ENCODE measurements around the gene EFHD1. TPM values are rescaled to one million over a fixed set of nuclear protein-coding genes. Genes with fewer than 3 reads are reported as not detected.

Gene EFHD1
- total RNA-seq, 1 experiment from 2014 or later: not detected

DNA sequence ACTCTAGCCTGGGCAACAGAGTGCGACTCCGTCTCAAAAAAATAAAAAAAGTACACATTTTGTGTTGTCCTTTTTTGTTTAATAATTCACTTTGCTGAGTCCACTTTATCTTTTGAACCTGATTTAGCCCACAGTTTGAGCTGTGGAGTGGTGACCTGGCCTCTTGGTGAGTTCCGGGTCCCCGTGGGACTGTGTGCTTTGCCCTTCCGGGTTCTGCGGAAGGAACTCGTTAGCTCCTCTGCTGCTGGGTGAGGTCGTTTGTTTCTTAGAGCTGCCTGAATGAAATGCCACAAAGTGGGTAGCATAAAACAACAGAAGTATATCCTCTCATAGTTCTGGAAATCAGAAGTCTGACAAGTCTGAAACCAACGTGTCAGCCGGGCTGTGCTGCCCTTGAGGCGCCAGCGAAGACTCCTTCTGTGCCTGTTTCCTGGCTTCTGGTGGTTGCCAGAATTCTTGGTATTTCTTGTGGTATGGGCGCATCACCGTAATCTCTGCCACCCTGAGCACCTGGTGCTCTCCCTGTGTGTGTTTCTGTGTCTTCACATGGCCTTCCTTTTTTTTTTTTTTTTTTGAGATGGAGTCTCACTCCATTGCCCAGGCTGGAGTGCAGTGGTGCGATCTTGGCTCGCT lies 3.5 kb downstream of the EFHD1 start:
- Mint-ChIP-seq H3K4me3 (ENCODE audit: unreplicated experiment) (no peak overlapping the region), H3K36me3 (ENCODE audit: insufficient read depth, unreplicated experiment) (no peaks in the 10 kb centered on the region), H3K27me3 (ENCODE audit: insufficient read depth, unreplicated experiment) (peaks cover 21% of the 10 kb centered on the region), H3K4me1 (ENCODE audit: insufficient read depth, unreplicated experiment) (peaks cover 5% of the 10 kb centered on the region), H3K9me3 (ENCODE audit: unreplicated experiment) (no peaks in the 10 kb centered on the region), H3K27ac (ENCODE audit: low read depth, unreplicated experiment) (no peak overlapping the region)
- POLR2A ChIA-PET: no interaction called here
- CTCF ChIA-PET: interaction anchor here (0.7 kb wide), 1 partner anchor 24 kb away, joined by 3 read pairs; no protein-coding TSS in a partner anchor
- intact Hi-C loops (cut with micrococcal nuclease): no loop called here
- no TSS peak for BruUV-seq (replicated peaks)
- TF ChIP-seq, protein P1, sequence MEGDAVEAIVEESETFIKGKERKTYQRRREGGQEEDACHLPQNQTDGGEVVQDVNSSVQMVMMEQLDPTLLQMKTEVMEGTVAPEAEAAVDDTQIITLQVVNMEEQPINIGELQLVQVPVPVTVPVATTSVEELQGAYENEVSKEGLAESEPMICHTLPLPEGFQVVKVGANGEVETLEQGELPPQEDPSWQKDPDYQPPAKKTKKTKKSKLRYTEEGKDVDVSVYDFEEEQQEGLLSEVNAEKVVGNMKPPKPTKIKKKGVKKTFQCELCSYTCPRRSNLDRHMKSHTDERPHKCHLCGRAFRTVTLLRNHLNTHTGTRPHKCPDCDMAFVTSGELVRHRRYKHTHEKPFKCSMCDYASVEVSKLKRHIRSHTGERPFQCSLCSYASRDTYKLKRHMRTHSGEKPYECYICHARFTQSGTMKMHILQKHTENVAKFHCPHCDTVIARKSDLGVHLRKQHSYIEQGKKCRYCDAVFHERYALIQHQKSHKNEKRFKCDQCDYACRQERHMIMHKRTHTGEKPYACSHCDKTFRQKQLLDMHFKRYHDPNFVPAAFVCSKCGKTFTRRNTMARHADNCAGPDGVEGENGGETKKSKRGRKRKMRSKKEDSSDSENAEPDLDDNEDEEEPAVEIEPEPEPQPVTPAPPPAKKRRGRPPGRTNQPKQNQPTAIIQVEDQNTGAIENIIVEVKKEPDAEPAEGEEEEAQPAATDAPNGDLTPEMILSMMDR (IDR thresholded peaks at IDR 0.05; ENCODE audit: unreplicated experiment): no peak
- DNase-seq (ENCODE audit: unreplicated experiment): no peak

- BruUV-seq (replicated peaks): no TSS peak
- no peaks in the 10 kb centered on the region for H3K4me1 Mint-ChIP-seq (ENCODE audit: insufficient read depth, unreplicated experiment)
- POLR2A ChIA-PET: no interaction called here
- H3K27ac Mint-ChIP-seq (ENCODE audit: low read depth, unreplicated experiment): no peak overlapping the region
- intact Hi-C loops (cut with micrococcal nuclease): no loop called here
- DNase-seq (ENCODE audit: unreplicated experiment): no peak
- TF ChIP-seq, protein P1 (IDR thresholded peaks at IDR 0.05; ENCODE audit: unreplicated experiment): no peak
- H3K4me3 Mint-ChIP-seq (ENCODE audit: unreplicated experiment): no peak overlapping the region
- no peaks in the 10 kb centered on the region for H3K36me3 Mint-ChIP-seq (ENCODE audit: insufficient read depth, unreplicated experiment)
- H3K27me3 Mint-ChIP-seq (ENCODE audit: insufficient read depth, unreplicated experiment): peaks cover 14% of the 10 kb centered on the region
- no peaks in the 10 kb centered on the region for H3K9me3 Mint-ChIP-seq (ENCODE audit: unreplicated experiment)
- CTCF ChIA-PET: no interaction called here
These were observed 4.6 kb downstream of the EFHD1 start for GRCh38 chr2:232637866-232638583.

DNA sequence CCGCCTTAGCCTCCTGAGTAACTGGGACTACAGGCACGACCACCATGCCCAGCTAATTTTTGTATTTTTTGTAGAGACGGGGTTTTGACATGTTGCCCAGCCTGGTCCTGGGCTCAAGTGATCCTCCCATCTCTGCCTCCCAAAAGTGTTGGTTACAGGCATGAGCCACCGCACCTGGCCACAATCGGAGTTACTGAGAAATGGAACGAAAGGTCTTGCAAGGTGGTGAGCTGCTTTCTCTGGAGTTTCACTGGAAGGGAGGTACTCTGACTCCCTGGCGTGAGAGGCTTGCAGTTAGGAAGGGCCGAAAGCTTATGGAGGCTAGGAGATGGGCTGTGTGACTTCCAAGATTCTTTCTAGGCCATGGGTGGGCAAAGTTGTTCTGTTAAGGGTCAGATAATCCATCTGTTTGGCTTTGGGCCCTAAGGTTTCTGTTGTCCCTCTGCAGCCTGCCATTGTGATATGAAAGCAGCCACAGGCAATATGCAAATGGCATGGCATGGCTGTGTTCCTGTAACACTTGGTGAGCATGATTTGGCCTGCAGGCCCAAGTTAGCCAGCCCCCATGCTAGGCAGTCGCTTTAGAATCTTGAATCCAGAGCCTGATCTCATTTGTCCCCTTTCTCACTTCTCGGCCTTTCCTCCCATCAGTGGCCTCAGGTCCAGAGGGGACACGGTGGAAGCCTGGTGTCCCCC lies 7.9 kb downstream of the EFHD1 start:
- CTCF ChIA-PET: interaction anchor here (0.8 kb wide), 1 partner anchor 15 kb away, joined by 3 read pairs; no protein-coding TSS in a partner anchor
- BruUV-seq (replicated peaks): no TSS peak
- DNase-seq (ENCODE audit: unreplicated experiment): no peak
- intact Hi-C loops (cut with micrococcal nuclease): no loop called here
- no peaks in the 10 kb centered on the region for H3K9me3 Mint-ChIP-seq (ENCODE audit: unreplicated experiment)
- POLR2A ChIA-PET: no interaction called here
- no peaks in the 10 kb centered on the region for H3K36me3 Mint-ChIP-seq (ENCODE audit: insufficient read depth, unreplicated experiment)
- H3K27me3 Mint-ChIP-seq (ENCODE audit: insufficient read depth, unreplicated experiment): peaks cover 24% of the 10 kb centered on the region
- H3K4me3 Mint-ChIP-seq (ENCODE audit: unreplicated experiment): no peak overlapping the region
- TF ChIP-seq, protein P1 (IDR thresholded peaks at IDR 0.05; ENCODE audit: unreplicated experiment): no peak
- H3K27ac Mint-ChIP-seq (ENCODE audit: low read depth, unreplicated experiment): no peak overlapping the region
- no peaks in the 10 kb centered on the region for H3K4me1 Mint-ChIP-seq (ENCODE audit: insufficient read depth, unreplicated experiment)

GRCh38 chr2:232643147-232643425 lies 9.7 kb downstream of the EFHD1 start:
- no peaks in the 10 kb centered on the region for H3K4me1 Mint-ChIP-seq (ENCODE audit: insufficient read depth, unreplicated experiment)
- ChIA-PET CTCF (no interaction called here), POLR2A (no interaction called here)
- no peaks in the 10 kb centered on the region for H3K36me3 Mint-ChIP-seq (ENCODE audit: insufficient read depth, unreplicated experiment)
- H3K27ac Mint-ChIP-seq (ENCODE audit: low read depth, unreplicated experiment): no peak overlapping the region
- H3K9me3 Mint-ChIP-seq (ENCODE audit: unreplicated experiment): no peaks in the 10 kb centered on the region
- no TSS peak for BruUV-seq (replicated peaks)
- TF ChIP-seq, protein P1 (IDR thresholded peaks at IDR 0.05; ENCODE audit: unreplicated experiment): no peak
- H3K4me3 Mint-ChIP-seq (ENCODE audit: unreplicated experiment): no peak overlapping the region
- DNase-seq (ENCODE audit: unreplicated experiment): no peak
- H3K27me3 Mint-ChIP-seq (ENCODE audit: insufficient read depth, unreplicated experiment): peaks cover 24% of the 10 kb centered on the region
- intact Hi-C loops (cut with micrococcal nuclease): no loop called here
